Fibroblast of the conjunctiva (primary cell): ENCODE data around the gene PAX6.
A peak's percentile ranks its signal among the peaks of the same experiment; 100 is the strongest.

Experiments used
- DNase-seq: peaks from one replicate; pipeline ENCODE4 v3.0.0-alpha.2; 2010; ENCODE audit warnings: low read depth

Gene PAX6

DNA sequence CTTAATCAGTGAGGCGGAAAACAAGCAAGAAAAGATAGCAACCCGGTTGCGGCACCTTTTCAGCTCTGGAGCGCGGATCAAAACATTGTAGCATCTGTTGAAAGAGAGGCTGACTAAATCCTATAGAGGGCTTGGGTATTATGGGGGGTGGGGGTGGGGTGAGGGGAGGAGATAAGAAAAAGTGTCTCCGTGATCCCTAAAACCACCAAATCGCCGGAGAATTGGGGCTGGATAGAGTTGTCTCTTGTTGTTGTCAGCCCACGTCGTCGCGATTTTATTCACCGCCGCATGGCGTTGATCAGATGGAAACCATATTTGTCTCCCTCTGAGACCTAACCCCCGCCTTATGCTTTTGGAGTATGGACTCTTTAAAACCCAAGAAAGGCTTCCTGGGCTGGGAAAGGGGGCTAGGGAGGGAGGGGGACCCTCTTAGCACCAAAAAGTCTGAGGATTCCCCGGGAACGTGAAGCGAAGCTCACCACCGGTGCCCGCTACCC lies 13.0 kb downstream of the PAX6 start:
- no peak for DNase-seq

DNA sequence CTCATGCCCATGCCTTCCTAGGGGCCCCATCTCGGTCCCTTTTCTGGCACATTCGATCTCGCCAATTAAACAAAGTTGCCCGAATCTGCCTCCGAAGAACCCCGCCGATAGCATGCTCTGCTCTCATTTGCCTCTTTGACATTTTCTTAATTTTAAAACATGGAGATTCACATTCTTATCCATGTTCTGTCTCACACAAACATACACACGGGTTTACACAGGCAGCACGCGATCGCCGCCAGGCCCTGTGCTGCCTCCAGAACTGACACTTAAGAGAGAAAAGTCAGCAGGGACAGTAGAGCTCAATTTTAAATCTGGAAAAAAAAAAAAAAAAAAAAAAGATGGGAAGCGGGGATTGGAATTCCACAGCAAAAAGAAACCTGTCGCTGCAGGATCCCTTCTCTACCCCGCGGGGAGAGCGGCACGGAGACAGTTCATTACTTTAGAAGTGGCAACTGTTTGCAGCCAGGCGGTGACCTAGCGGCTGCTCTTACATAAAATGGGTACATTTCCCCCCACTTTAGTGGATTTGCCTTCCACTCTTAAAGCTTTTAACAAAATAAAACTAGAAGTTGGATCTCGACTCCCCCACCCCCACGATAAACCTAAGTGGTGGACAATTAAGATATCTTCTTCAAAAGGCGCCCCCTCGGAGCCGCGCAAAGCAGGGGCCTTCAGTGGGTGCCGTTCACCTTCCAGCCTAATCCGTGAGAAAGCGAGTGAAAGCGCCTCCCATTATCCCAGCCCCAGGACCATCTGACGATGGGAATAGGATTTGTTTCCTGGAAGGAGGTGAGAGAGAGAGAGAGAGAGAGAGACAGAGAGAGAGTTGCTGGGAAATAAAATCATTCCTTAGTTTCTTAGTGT lies 13.7 kb downstream of the PAX6 start:
- no peak for DNase-seq

DNA sequence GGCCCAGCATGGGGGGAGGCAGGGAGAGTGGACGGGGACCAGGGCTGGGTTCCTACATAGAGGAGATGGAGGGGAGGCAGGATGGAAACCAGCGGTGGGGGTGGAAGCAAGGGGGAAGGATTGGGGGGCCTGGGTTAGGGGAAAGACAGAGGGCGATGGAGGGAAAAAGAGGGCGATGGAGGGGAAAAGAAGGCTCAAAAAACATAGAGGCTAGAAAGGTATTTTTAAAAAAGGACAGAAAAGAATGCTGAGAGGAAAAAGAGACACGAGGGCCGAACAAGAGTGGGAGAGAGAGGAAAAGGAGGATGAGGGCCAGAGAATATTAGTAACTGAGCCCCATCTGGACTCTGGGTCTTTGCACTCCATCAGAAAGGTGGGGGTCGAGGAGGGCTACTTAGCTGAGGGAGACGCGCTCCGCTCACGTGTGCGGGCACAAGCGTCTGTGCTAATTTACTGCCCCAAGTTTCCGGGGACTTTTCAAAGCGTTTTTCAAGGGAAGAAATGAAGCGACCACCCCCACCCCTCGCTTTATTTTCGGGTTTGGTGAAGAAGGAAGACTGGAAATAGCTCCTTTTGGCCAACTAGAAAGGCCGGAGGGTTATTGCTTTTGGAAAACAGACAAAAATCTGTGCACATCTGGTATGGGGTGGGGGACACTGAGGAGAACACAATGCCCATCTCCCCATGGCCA lies 14.5 kb downstream of the PAX6 start:
- DNase-seq: no peak

DNA sequence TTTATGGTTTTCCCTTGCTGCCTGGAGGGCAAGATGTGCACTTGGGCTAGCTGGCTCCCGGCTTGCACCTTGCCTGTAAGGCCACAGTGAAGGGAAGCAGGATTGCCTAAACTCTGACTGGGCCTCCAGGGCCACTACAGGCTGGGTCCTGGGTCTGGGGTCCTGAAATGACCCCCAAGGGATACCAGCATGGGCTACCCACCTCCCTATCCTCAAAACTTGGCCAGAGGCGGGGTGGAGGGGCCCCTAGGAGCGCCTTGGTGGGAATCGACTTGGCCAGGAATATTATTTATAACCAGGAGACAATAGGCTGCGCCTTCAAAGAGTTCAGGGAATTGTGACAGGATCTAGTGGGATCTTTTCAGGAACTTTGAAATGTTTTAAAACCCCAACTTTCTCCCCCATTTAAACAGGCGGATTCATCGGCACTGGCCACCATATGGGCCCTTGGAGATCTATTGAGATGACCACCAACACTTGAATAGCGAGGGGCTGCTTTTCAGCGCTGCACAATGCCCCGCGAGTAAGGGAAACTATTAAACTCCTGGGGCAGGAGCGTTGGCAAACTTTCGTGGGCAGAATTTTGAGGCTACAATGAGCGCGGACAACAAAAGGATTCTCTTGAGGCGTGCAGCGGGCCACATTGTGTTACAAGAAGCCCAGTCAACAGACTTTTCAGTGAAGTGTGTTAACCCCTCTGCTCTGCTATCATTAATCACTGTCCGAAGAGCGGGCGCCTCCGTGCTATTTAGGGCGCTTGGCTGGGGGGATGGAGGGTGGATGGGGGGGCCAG lies 15.2 kb downstream of the PAX6 start:
- no peak for DNase-seq

DNA sequence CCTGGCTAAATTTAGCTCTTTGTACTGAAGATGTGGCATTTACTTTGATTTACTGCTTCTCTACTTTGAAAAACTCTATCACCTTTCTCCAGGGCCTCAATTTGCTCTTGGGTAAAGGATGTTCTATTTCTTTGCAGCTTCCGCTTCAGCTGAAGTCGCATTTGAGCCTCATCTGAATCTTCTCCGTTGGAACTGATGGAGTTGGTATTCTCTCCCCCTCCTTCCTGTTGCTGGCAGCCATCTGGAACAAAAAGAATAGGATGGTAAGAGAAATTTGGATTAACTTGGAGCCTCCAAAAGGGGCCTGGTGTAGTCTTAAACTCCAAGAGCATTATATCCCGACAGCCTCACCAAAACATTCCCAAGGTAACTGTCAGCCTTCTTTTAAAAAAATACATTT lies 16.6 kb downstream of the PAX6 start:
- DNase-seq: no peak

DNA sequence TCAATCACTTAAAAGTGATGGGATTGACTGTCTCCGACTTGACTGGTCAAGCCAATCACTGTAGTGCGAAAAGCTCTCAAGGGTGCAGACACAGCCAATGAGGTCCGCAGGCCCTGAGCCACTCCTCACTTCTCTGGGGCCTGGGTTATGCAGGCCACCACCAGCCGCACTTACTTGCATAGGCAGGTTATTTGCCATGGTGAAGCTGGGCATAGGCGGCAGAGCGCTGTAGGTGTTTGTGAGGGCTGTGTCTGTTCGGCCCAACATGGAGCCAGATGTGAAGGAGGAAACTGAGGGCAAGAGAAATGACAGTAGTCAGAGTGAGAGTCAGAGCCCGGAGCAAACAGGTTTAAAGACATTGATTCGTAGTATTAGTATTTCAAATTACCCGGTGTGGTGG lies 17.9 kb downstream of the PAX6 start:
- no peak for DNase-seq

DNA sequence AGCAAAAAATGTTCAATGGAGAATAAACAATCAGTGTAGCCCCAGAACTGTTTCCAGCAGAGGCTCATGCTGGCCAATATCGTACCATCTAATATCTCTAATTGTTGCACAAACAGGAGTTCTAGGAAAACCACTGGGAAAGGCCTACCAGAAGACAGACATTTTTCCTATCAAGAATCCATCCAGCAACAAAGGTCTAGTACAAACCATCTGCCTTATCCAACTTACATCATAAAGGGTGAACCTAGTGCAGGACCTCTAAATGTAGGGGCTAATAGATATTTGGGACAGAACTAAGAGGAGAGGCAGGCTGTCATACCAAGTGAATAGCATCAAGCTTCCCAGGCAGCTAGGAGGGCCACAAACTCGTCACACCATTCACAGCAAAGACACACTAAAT lies 18.7 kb downstream of the PAX6 start:
- DNase-seq: no peak

DNA sequence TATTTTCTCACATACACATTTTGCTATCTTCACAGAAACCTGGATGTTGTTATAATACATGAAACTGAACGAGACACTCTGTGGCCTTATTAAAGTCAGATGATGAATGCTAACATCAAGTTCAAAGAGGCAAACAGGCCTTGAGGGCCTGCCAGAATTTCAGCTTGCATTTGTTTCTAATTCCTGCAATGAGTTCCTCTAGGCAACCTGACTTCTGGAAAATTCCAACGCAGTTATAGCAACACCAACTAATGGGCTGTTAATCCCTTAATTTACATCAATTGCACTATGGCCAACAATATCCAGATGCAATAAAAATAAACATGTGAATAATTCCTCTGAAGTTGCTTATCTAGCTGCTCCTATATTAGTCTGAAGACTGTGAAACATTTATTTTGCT lies 19.1 kb downstream of the PAX6 start:
- no peak for DNase-seq

DNA sequence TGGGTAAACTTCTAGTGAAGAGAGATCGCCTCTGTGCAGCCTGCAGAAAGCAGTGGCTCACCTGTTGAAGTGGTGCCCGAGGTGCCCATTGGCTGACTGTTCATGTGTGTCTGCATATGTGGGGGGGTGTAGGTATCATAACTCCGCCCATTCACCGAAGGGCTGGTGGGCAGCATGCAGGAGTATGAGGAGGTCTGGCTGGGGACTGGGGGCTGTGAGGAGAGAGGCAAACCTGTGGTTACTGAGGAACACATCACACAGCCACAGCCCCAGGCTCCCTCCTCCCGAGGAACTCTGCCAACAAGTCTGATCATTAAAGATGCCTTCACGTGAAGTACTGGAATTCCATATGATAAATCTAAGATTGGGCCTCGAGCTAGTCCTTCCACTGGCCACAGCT lies 20.5 kb downstream of the PAX6 start:
- no peak for DNase-seq

DNA sequence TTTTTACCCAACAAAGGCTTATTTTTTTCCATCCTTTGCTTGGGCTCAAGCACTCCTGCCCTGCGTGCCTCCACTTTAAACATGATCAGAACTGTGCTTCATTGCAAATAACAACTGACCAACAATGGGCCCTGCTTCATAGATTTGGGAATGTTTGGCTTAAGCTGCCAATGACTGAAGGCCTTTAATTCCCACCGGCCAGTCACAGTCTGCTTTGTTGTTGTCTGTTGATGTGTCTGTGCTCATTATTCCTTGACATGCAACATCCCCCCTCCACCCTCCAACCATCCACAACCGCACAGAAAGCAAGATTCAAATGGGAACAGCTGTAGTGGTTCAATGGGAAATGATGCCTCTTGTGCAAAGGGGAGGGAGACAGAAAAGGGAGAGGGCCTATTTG lies 23.0 kb downstream of the PAX6 start:
- no peak for DNase-seq

DNA sequence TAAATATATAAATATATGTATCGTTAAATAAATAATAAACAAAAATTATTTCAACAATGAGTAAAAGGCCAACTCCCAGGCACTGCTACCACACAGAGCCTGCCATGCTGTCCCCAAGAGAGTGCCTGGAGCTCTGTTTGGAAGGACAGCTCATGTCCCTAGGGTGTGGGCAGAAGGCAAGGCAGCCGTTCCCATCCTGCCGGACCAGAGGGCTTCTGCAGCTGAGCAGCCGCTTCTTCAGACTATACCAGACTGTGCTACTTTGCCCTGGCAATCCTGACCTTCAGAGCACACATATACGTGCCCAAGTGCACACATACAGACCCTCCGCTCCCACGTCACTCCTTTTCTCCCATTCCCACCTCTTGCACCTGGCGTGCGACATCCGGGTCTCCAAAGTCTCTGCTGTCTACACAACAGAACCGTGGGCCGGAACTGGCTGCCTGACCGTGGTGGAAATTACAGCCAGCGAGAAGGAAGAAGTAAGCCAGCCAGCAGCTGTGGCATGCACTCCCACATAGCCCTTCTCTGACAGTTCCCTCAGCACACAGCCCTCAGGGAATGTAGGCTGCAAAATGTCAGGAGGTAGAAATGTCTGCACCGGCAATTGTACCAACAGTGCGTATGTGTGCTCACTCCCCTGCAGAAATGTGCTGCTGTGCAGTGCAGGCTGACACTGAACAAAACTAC lies 24.0 kb downstream of the PAX6 start:
- no peak for DNase-seq

DNA sequence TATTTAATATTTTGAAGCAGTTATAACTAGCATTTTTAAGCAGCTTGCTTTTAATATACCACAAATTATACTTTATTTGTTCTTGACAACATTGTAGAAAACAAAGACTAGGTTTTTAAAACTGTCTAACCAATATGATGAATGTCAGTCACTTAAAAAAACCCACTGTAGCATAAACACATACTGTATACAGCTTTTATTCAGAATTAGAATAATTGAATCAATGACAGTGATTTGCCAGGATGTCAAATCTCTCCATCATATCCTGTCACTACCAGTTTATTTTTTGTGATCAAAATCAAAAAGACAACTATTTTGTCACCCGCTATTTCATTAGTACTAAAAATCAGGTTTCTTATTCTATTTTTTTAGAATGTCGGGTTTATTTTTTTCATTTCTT lies 26.5 kb downstream of the PAX6 start:
- DNase-seq: no peak

DNA sequence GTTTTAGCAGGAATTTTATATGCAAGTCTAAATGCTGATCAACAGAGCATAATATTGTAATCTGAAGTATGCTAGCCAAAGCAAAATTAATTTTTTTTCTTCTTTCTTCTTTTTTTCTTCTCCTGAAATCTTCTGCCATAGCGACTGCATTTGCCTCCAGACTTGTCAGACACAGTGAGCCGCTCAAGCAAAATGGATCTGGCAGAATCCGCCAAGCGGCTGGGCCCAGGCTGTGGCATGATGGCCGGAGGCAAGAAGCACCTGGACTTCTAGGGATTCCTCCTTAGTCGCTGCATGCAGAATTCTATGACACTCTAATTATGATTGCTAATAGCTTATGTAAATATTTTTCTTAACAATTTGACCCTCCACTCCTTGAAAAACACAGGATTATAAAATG lies 27.9 kb downstream of the PAX6 start:
- no peak for DNase-seq

DNA sequence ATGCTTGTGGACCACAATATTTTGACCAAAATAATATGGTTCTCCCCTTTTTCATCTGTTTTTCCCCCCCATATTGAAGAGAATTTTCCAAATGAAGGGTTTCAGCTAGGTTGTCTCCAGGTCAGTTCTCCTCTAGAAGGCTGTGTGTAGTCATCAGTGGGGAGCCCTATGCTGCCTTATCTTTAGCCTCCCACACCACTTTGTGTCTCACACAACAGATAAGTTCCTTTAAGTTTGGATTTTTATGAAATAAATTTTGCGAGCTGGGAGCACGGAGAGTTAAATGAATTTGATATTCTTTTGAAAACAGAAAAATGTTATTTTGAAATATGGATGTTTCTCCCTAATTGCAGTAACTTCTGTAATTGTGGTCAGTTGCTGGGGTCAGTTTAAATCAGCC lies 28.9 kb downstream of the PAX6 start:
- DNase-seq: no peak

DNA sequence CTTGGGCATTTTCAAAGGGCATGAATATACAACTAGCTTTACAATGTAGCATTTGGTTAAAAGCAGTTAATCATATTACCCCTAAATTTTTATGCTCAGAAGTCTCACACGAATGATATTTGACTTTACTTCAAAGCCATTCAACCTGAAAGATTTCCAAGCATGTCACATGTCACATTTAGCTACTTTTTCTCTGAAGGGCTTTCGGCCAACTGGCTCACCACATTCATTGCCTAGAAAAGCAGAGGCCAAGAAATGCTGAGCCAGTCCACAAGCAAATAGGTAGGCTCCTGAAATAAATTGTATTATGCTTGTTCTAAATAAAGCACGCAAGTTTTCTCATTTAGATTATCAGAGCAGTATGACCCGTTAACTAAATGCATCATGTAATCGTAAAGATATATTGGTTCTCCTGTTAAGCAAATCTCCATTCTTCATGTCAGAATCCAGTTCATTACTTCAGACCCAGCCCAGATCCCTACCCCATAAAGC lies 30.6 kb downstream of the PAX6 start:
- no peak for DNase-seq

DNA sequence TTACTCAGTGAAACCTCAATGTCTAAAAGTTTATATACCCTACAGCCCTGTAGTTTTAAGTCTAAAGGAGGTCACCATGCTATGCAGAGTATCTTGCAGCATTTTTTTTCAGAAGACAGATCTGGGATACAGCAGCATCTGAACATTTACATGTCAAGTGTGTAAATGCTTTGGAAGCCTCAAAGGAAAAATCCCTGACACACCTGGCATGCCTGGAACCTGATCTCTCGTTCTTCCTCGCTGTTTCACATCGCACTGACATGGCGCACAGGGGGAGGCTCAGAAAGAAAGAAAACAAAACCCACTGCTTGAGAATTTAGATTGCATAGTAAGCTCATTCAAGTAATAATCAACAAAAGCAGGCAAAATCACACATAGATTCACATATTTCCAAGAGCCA lies 31.0 kb downstream of the PAX6 start:
- DNase-seq: no peak

DNA sequence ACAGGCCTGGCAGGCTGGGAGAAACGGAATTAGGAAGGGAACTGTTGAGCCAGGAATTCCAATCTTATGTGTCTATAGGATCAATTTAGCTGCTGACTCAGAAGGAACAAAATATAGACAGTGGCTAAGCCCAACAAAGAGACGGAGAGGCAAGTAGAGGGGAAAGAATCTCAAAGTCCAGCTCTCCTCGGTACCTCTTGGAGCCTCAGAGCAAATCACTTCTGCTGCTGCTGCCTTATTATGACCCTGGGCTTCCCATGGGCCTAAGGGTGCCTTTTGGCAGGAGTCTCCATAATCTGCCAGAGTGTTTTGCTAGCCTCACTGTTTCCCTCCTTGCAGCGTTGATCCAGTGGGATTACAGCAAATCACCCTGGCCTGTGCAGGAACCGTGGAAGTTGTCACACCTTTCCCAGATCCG lies 31.7 kb downstream of the PAX6 start:
- DNase-seq: peak; percentile 6

DNA sequence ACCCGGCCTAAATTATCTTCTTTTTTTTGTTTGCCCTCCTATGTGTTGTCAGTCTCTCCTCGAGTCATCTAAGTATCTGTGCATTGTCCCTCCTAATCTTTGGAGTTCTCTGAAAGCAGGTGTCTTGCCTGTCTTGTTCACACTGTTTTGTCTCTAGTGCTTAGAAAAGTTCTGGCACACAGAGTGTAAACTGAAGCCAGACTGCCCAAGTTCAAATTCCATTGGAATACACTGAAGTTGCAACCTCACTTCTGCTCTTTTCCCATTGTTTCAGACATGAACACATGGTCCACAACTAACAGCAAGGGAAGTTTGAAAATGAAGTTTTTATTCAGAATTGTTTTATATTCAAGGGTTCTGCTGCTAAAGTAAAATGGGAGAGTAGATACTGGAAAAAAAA lies 38.7 kb downstream of the PAX6 start:
- DNase-seq: no peak

DNA sequence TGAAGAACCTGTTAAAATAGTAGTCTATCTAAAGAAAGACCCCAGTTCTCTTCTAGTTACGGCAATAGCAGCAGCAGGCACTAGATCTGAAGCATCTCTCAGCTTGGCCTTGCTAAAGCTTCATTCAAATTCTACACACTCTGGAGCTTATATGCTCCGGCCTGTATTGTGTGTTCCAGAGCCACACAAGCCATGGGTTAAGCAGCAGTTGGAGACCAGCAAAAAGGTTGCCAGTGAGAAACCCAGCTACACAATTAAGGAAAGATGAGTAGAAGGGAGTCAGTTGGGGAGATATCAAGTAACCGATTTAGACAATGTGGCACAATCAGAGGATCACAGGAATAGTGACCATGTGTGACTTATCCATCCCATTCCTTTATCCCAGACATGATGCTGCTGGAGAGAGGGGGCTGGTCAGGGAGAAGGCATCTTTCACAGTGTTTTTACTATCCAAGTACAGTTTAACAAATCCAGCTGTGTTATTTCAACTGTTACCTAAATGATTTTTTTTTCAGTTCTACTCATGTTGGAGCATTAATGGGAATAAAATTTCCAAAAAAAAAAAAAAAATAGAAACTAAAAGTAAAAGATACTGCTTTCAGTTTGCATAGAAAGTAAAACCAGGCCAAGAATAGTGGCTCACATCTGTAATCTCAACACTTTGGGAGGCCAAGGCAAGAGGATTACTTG lies 41.0 kb downstream of the PAX6 start:
- DNase-seq: no peak

DNA sequence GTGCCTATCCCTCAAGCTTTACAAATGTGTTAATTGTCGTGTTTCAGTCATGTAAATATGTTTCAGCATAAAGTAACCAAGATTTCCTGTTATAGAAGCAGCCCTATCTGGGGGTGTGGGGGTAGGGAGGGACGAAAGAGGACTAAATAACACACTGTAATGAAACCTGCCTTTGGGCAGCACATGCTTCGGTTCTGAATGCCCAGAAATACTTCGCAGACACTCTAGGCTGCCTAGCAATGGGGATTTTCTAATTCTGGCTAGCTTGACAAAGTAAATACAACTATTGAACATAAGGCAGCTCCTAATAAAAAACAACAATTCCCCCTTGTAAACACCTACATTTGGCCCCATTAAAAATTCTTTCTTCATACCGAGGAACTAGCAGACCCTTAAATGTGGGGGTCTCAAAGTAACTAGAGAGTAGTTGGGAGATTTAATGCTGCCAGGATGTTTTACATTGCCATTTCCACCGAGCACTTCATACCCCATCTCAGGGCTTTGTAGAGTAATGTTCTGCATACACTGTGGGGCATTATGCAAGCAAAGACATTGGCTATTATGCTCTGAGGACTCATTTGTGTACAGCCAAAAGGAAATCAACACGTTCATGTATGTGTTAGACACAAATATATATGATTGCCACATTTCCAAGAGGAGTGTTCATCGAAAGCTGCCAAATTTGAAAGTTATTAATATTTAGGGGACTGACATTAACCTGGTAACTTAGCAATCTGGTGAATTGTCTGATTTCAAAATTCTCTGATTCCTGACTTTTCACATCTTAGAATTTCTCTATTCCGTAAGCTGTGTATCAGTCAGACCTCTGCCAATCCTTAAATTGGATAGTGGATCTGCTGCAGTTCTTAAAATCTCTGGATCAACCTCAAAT lies 42.1 kb downstream of the PAX6 start:
- no peak for DNase-seq
